HFFc6 (cell line): ENCODE measurements around the gene POFUT2. TPM values are rescaled to one million over a fixed set of nuclear protein-coding genes. Genes with fewer than 3 reads are reported as not detected.

ENCODE experiments used
- DNase-seq: peaks from one replicate; pipeline ENCODE4 v3.0.0-alpha.2; 2018
- H3K27ac Mint-ChIP-seq: 2 replicates; pipeline ENCODE4 v1.8.0; 2020; ENCODE audit warnings: mild to moderate bottlenecking, mixed read lengths
- H3K27me3 Mint-ChIP-seq: 2 replicates; pipeline ENCODE4 v1.8.0; 2021; ENCODE audit warnings: mild to moderate bottlenecking, moderate library complexity, mixed read lengths; ENCODE audit not compliant: insufficient read depth
- H3K36me3 Mint-ChIP-seq: 2 replicates; pipeline ENCODE4 v1.8.0; 2021; ENCODE audit warnings: low read depth, mixed read lengths
- H3K4me1 Mint-ChIP-seq: 2 replicates; pipeline ENCODE4 v1.8.0; 2020; ENCODE audit warnings: low read depth, mixed read lengths
- H3K4me3 Mint-ChIP-seq: 2 replicates; pipeline ENCODE4 v1.8.0; 2020; ENCODE audit warnings: mild to moderate bottlenecking, moderate library complexity, mixed read lengths
- H3K9me3 Mint-ChIP-seq: 2 replicates; pipeline ENCODE4 v1.8.0; 2020; ENCODE audit warnings: mild to moderate bottlenecking, mixed read lengths
- total RNA-seq, 6 experiments: library from RNA; stranded (reverse); fragmentation: NEBNext Ultra II Directional; extraction: Animal tissue kit (Norgen Biotek cat#: 25700); gene quantifications; 2 replicates in 1 of 6; 3 replicates in 5 of 6; pipeline ENCODE4 v1.2.3, GENCODE V29; 2021
- TF ChIP-seq, protein P1 (sequence below): fragments of 200-600 bp; sonication (generic); IDR thresholded peaks from 2 replicates; pipeline ENCODE4 v1.5.0; 2021; ENCODE audit warnings: antibody characterized with exemption, mild to moderate bottlenecking

The POFUT2 gene
- total RNA-seq, 6 experiments from 2014 or later, result 78.2 to 112 (median 80.3) TPM

DNA sequence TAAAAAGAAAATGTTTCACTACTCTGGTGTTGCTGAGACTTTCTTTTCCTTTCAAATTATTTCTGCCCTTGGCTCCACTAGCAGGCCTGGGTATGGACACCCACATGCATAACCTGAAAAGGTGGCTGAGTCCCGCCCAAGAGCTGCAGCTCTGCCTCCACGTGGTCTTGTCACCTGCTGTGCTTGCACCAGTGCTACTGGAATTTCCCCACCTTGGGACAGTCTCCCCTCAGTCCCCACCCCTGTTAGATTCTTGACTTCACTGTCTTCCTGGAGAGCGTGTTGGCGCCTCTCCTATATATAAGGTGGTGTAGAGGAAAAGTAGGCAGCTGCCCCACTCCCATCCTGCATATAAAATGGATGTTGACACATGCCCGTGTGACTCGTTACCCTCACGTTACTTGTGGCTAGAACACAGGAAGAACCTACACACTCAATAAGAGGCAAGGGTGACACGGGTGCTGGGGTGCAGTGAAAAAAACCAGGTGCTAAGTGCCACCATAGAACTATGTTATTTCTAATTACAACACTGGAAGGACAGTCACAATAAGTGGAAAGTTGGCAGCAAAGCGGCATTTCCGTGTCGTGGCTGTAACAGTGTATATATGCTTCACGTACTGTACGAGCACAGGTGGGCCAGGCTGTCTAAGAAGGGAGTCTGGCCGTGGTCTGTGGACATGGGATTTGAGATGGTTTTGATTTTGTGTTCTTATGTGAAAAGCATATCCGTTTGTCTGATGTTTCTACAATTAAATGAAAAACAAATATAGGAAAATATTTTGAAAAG, 61.0 kb downstream of the POFUT2 start:
- H3K9me3 Mint-ChIP-seq, result no peaks in the 10 kb centered on the region
- TF ChIP-seq, protein P1, sequence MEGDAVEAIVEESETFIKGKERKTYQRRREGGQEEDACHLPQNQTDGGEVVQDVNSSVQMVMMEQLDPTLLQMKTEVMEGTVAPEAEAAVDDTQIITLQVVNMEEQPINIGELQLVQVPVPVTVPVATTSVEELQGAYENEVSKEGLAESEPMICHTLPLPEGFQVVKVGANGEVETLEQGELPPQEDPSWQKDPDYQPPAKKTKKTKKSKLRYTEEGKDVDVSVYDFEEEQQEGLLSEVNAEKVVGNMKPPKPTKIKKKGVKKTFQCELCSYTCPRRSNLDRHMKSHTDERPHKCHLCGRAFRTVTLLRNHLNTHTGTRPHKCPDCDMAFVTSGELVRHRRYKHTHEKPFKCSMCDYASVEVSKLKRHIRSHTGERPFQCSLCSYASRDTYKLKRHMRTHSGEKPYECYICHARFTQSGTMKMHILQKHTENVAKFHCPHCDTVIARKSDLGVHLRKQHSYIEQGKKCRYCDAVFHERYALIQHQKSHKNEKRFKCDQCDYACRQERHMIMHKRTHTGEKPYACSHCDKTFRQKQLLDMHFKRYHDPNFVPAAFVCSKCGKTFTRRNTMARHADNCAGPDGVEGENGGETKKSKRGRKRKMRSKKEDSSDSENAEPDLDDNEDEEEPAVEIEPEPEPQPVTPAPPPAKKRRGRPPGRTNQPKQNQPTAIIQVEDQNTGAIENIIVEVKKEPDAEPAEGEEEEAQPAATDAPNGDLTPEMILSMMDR, result no peak
- no peak overlapping the region for H3K27ac Mint-ChIP-seq
- DNase-seq, result no peak
- peaks cover 21% of the 10 kb centered on the region for H3K27me3 Mint-ChIP-seq
- H3K4me3 Mint-ChIP-seq, result no peak overlapping the region
- H3K36me3 Mint-ChIP-seq, result no peaks in the 10 kb centered on the region
- H3K4me1 Mint-ChIP-seq, result peaks cover 37% of the 10 kb centered on the region

DNA sequence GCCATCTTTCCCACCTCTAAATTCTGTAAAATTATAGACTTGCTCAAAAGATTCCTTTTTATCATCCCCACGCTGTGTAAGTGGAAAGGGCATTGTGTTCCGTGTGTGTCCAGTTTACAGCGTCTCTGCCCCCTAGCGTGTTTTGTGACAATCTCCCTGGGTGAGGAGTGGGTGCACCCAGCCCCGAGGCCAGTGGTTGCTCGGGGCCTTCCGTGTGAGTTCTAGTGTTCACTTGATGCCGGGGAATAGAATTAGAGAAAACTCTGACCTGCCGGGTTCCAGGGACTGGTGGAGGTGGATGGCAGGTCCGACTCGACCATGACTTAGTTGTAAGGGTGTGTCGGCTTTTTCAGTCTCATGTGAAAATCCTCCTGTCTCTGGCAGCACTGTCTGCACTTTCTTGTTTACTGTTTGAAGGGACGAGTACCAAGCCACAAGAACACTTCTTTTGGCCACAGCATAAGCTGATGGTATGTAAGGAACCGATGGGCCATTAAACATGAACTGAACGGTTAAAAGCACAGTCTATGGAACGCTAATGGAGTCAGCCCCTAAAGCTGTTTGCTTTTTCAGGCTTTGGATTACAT, 61.9 kb downstream of the POFUT2 start:
- H3K27me3 Mint-ChIP-seq, result peaks cover 21% of the 10 kb centered on the region
- H3K36me3 Mint-ChIP-seq, result no peaks in the 10 kb centered on the region
- no peak overlapping the region for H3K4me3 Mint-ChIP-seq
- peaks cover 37% of the 10 kb centered on the region for H3K4me1 Mint-ChIP-seq
- no peaks in the 10 kb centered on the region for H3K9me3 Mint-ChIP-seq
- TF ChIP-seq, protein P1, result no peak
- DNase-seq, result no peak
- no peak overlapping the region for H3K27ac Mint-ChIP-seq

DNA sequence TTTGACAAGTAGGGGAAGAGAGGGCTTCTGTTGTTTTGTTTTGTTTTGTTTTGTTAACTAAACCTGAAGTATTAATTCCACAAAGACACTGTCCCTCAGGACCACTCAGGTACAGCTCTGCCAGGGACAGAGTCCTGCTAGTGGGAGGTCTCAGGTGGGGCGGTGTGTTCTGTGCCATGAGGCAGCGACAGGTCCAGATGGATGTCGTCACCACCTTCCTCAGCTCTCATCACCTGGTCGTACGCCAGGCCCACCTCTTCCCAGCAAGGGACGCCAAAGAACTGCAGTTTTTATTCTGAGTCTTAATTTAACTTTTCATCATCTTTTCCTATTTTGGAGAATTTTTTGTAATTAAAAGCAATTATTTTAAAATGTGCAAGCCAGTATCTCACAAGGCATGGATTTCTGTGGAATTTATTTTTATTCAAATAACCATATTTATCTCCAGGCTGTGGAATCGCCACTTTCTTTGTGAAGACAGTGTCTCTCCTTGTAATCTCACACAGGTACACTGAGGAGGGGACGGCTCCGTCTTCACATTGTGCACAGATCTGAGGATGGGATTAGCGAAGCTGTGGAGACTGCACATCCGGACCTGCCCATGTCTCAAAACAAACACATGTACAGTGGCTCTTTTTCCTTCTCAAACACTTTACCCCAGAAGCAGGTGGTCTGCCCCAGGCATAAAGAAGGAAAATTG, 62.5 kb downstream of the POFUT2 start:
- Mint-ChIP-seq H3K36me3 (no peaks in the 10 kb centered on the region), H3K4me1 (peaks cover 37% of the 10 kb centered on the region), H3K9me3 (no peaks in the 10 kb centered on the region), H3K27me3 (peaks cover 21% of the 10 kb centered on the region), H3K4me3 (no peak overlapping the region), H3K27ac (no peak overlapping the region)
- no peak for DNase-seq
- TF ChIP-seq, protein P1, result no peak

DNA sequence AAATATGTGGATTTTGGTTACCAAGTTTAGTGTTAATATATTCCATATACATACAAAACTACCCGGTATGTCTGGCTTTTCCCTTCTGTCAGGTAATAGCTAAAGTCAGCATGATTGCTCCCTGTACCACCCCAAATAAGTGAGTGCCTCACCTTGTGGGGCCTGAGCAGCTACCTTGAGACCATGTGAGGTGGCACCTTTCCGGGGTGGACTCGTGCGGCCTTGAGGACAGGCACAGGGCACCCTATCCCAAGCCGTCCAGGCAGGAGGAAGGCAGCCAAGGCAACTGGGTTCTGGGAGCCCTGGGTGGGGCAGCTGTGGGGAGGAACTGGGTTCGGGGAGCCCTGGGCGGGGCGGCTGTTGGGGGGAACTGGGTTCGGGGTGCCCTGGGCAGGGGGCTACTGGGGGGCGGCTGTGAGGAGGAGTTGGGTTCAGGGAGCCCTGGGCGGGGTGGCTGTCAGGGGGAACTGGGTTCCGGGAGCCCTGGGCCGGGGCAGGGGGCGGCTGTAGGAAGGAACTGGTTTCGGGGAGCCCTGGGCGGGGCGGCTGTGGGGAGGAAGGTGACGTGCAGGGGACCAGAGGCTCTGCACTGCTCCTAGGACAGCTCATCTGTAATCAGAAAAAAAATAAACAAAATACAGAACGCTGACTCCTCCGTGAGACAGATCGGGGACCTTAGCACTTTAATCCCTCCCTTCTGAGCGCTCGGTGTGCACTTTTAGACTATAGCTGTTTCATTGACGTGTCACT, 63.3 kb downstream of the POFUT2 start:
- no peak for DNase-seq
- H3K36me3 Mint-ChIP-seq, result no peaks in the 10 kb centered on the region
- TF ChIP-seq, protein P1, result no peak
- peaks cover 19% of the 10 kb centered on the region for H3K27me3 Mint-ChIP-seq
- H3K9me3 Mint-ChIP-seq, result no peaks in the 10 kb centered on the region
- no peak overlapping the region for H3K4me3 Mint-ChIP-seq
- H3K27ac Mint-ChIP-seq, result no peak overlapping the region
- peaks cover 37% of the 10 kb centered on the region for H3K4me1 Mint-ChIP-seq
